Adrenal gland (tissue), 5 donors: ENCODE data around the gene C11orf68.
"Not testable (repeated sequence)": the region's sequence is repeated elsewhere in the genome, so short reads cannot be mapped to it uniquely, and the experiment has no call there.

Experiments used
- POLR2A ChIP-seq, 2 donors: fragments of 450-650 bp; IDR thresholded peaks; one replicate each; pipeline ENCODE4 v1.6.1; 2017; ENCODE audit warnings: antibody characterized with exemption in 2 of 2, mild to moderate bottlenecking in 2 of 2, moderate library complexity in 1 of 2
- TF ChIP-seq, protein P1 (sequence below), 6 experiments: fragments of 450-650 bp in 4 of 6; fragments of 200-600 bp in 2 of 6; sonication (generic) in 1 of 6; IDR thresholded peaks; 1 replicate in 5 of 6; 2 replicates in 1 of 6; pipeline versions ENCODE4 v1.5.1 to v1.8.0; 2016 to 2021; ENCODE audit warnings: antibody characterized with exemption in 6 of 6, mild to moderate bottlenecking in 2 of 6, moderate library complexity in 1 of 6
- donor health status: DM: no; HTN: no; CAD: no.

DNA sequence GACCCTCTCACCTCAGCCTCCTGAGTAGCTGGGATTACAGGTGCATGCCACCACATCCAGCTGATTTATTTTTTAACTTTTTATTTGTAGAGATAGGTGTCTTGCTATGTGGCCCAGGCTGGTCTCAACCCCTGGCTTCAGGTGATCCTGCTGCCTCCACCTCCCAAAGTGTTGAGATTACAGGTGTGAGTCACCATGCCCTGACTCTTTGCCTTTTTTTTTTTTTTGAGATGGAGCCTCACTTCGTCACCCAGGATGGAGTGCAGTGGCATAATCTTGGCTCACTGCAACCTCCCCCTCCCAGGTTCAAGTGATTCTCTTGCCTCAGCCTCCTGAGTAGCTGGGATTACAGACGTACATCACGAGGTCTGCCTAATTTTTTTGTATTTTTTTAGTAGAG is 32.8 kb upstream of the C11orf68 start:
- TF ChIP-seq, protein P1, sequence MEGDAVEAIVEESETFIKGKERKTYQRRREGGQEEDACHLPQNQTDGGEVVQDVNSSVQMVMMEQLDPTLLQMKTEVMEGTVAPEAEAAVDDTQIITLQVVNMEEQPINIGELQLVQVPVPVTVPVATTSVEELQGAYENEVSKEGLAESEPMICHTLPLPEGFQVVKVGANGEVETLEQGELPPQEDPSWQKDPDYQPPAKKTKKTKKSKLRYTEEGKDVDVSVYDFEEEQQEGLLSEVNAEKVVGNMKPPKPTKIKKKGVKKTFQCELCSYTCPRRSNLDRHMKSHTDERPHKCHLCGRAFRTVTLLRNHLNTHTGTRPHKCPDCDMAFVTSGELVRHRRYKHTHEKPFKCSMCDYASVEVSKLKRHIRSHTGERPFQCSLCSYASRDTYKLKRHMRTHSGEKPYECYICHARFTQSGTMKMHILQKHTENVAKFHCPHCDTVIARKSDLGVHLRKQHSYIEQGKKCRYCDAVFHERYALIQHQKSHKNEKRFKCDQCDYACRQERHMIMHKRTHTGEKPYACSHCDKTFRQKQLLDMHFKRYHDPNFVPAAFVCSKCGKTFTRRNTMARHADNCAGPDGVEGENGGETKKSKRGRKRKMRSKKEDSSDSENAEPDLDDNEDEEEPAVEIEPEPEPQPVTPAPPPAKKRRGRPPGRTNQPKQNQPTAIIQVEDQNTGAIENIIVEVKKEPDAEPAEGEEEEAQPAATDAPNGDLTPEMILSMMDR (IDR thresholded peaks at IDR 0.05), result not testable (repeated sequence)
- TF ChIP-seq POLR2A (IDR thresholded peaks at IDR 0.05), result not testable (repeated sequence)
